CD4-positive, alpha-beta memory T cell (primary cell): ENCODE data around the gene CCND2. TPM values are rescaled to one million over a fixed set of nuclear protein-coding genes. Genes with fewer than 3 reads are reported as not detected.

Experiments
- CTCF ChIA-PET: fragments of 350-600 bp; sonication (Branson Sonifier 250); formaldehyde crosslinking; loops from one replicate; lab custom pipeline; 2021; ENCODE audit warnings: inconsistent platforms; ENCODE audit not compliant: partially characterized antibody; lab: Charles Lee
- POLR2A ChIA-PET: fragments of 350-600 bp; sonication (Branson Sonifier 250); formaldehyde crosslinking; loops from one replicate; lab custom pipeline; 2021; ENCODE audit not compliant: partially characterized antibody; lab: Charles Lee
- DNase-seq, 5 donors: peaks; one replicate each; pipeline versions ENCODE4 v3.0.0 to v3.0.0-alpha.2; 2020 to 2022; ENCODE audit warnings: mixed read lengths in 1 of 5
- H3K27ac ChIP-seq: one replicate; pipeline ENCODE4 v1.7.0; 2013; ENCODE audit warnings: low read depth, low read length
- H3K27me3 ChIP-seq: 2 replicates; pipeline ENCODE4 v1.7.0; 2013; ENCODE audit warnings: mild to moderate bottlenecking, low read length, moderate library complexity; ENCODE audit not compliant: insufficient read depth
- H3K36me3 ChIP-seq: 2 replicates; pipeline ENCODE4 v1.7.0; 2013; ENCODE audit warnings: mild to moderate bottlenecking, low read length, moderate library complexity; ENCODE audit not compliant: insufficient read depth
- H3K4me1 ChIP-seq: 2 replicates; pipeline ENCODE4 v1.7.0; 2013; ENCODE audit warnings: mild to moderate bottlenecking, low read length, moderate library complexity; ENCODE audit not compliant: insufficient read depth
- H3K4me3 ChIP-seq, 2 donors: one replicate each; pipeline ENCODE4 v1.7.0; 2013; ENCODE audit warnings: low read length in 2 of 2, mild to moderate bottlenecking in 1 of 2
- H3K9me3 ChIP-seq, 2 donors: one replicate each; pipeline ENCODE4 v1.7.0; 2013; ENCODE audit warnings: low read length in 2 of 2, control low read depth in 1 of 2; ENCODE audit not compliant: control insufficient read depth in 1 of 2
- H3K27ac Mint-ChIP-seq, 7 donors: one replicate each; pipeline ENCODE4 v1.8.0; 2020 to 2021; ENCODE audit warnings: mixed read lengths in 7 of 7, mild to moderate bottlenecking in 6 of 7, inconsistent platforms in 3 of 7, moderate library complexity in 3 of 7
- H3K27me3 Mint-ChIP-seq, 2 donors: one replicate each; pipeline ENCODE4 v1.8.0; 2020 to 2021; ENCODE audit warnings: mixed read lengths in 2 of 2
- H3K36me3 Mint-ChIP-seq, 2 donors: one replicate each; pipeline ENCODE4 v1.8.0; 2020 to 2021; ENCODE audit warnings: mixed read lengths in 2 of 2, inconsistent platforms in 1 of 2, mild to moderate bottlenecking in 1 of 2
- H3K4me1 Mint-ChIP-seq, 4 donors: one replicate each; pipeline ENCODE4 v1.8.0; 2020 to 2021; ENCODE audit warnings: mixed read lengths in 4 of 4, mild to moderate bottlenecking in 1 of 4
- H3K4me3 Mint-ChIP-seq, 8 donors: one replicate each; pipeline ENCODE4 v1.8.0; 2020 to 2021; ENCODE audit warnings: mixed read lengths in 8 of 8, mild to moderate bottlenecking in 7 of 8, moderate library complexity in 6 of 8, inconsistent platforms in 3 of 8
- H3K9me3 Mint-ChIP-seq, 8 donors: one replicate each; pipeline ENCODE4 v1.8.0; 2020 to 2021; ENCODE audit warnings: mixed read lengths in 8 of 8, mild to moderate bottlenecking in 5 of 8, inconsistent platforms in 3 of 8, moderate library complexity in 1 of 8
- intact Hi-C: fragments of 100-400 bp; cut with micrococcal nuclease; formaldehyde crosslinking; loops from one replicate; pipeline ENCODE4 v1.15.1; 2023
- polyA plus RNA-seq, 2 donors: library from polyadenylated mRNA; unstranded; fragments of 300-500 nt; fragmentation: Illumina TruSeq; gene quantifications; one replicate each; pipeline ENCODE4 v1.2.3, GENCODE V29; 2021
- total RNA-seq, 2 experiments: library from RNA; stranded (reverse); gene quantifications; one replicate each; pipeline ENCODE4 v1.2.3, GENCODE V29; 2021

Gene CCND2
- total and polyA plus RNA-seq, 4 experiments from 2014 or later, result 83.3 to 151 (median 127) TPM

DNA sequence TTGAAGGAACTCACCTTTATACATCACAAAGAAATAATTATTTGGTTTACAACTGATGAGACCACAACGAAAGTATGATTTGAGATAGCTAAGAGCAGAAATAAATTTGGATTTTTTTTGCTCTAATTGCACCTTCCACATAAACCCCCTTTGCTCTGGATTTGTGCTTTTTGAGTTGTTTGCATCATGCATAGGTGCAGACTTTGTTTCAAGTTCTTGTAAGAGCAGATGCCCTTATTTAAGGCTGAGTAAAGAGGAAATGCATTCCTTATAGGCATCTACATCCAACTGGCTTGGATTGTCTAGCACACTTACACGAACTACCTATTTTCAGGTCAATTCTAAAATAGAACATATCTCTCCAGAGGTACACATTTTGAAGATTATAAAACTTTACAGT is 6.6 kb upstream of the CCND2 start:
- CTCF ChIA-PET, result interaction anchor here (2.4 to 16.3 kb wide), 3 partner anchors 11 to 379 kb away, joined by 19 to 304 read pairs (median 22); no protein-coding TSS in a partner anchor
- POLR2A ChIA-PET, result interaction anchor here (1.2 to 3.8 kb wide), 2 partner anchors 11 to 55 kb away, joined by 3 to 45 read pairs; no protein-coding TSS in a partner anchor
- no peak overlapping the region for H3K27ac ChIP-seq
- DNase-seq, result no peak
- Mint-ChIP-seq H3K27me3 (peaks cover 1 to 6% of the 10 kb centered on the region in 2 donors), H3K27ac (no peak overlapping the region), H3K36me3 (peaks cover 0 to 18% of the 10 kb centered on the region in 2 donors), H3K4me3 (no peak overlapping the region), H3K4me1 (peaks cover 8 to 30% (median 13%) of the 10 kb centered on the region in 4 donors), H3K9me3 (peaks cover 0 to 4% (median 0%) of the 10 kb centered on the region in 8 donors)
- no peak overlapping the region for H3K4me3 ChIP-seq
- peaks cover 23% of the 10 kb centered on the region for H3K4me1 ChIP-seq
- no peaks in the 10 kb centered on the region for H3K27me3 ChIP-seq
- no peaks in the 10 kb centered on the region for H3K36me3 ChIP-seq
- intact Hi-C loops, result loop anchor here (5.0 kb wide), 1 partner anchor 50 kb away; no protein-coding TSS in a partner anchor
- no peaks in the 10 kb centered on the region for H3K9me3 ChIP-seq

DNA sequence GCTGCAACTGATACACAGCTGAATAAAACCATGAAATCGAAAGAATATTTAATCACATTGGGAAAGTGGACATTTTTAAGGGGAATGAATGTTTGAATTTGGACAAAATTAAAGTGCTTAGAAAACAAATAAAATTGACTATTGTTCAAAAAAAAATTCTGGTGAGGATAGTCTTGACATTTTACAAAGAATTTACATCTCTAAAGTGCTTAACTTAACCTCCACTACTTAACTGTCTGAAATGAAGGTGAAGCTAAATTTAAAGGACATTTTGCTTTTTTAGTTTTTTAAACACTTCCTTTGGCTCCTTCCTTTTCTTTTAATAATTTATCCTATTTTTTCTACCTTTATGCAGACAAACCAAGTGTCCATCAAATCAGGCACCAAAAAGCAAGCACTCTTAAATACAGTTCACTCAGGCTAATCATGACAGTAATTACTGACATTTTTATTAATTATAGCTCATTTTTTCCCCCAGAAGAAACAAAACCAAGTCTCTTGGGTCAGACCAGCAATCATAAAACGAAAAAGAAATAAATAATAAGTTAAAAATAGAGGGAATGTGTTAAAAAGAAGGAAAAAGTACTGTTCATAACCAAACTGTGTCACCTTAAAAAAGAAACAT is 5.7 kb upstream of the CCND2 start:
- no peak overlapping the region for H3K4me3 ChIP-seq
- H3K27ac ChIP-seq, result peak overlapping the region; percentile 91
- intact Hi-C loops, result loop anchor here (5.0 kb wide), 1 partner anchor 51 kb away; no protein-coding TSS in a partner anchor
- Mint-ChIP-seq H3K27me3 (peaks cover 1 to 6% of the 10 kb centered on the region in 2 donors), H3K4me1 (peaks cover 10 to 38% (median 16%) of the 10 kb centered on the region in 4 donors), H3K4me3 (peak overlapping the region in 7 of 8 donors; percentile 95 to 100 (median 98)), H3K27ac (peak overlapping the region in 4 of 7 donors; percentile 36 to 100 (median 98)), H3K9me3 (peaks cover 0 to 4% (median 0%) of the 10 kb centered on the region in 8 donors), H3K36me3 (peaks cover 0 to 22% of the 10 kb centered on the region in 2 donors)
- no peaks in the 10 kb centered on the region for H3K36me3 ChIP-seq
- ChIA-PET POLR2A (interaction anchor here (0.6 to 13.1 kb wide), 17 partner anchors 10 to 398 kb away, joined by 3 to 253 read pairs (median 8); partner anchors contain the start of gene PARP11), CTCF (interaction anchor here (0.6 to 16.3 kb wide), 11 partner anchors 10 to 394 kb away, joined by 3 to 304 read pairs (median 7); no protein-coding TSS in a partner anchor)
- H3K4me1 ChIP-seq, result peaks cover 30% of the 10 kb centered on the region
- DNase-seq, result no peak
- H3K9me3 ChIP-seq, result no peaks in the 10 kb centered on the region
- H3K27me3 ChIP-seq, result no peaks in the 10 kb centered on the region

DNA sequence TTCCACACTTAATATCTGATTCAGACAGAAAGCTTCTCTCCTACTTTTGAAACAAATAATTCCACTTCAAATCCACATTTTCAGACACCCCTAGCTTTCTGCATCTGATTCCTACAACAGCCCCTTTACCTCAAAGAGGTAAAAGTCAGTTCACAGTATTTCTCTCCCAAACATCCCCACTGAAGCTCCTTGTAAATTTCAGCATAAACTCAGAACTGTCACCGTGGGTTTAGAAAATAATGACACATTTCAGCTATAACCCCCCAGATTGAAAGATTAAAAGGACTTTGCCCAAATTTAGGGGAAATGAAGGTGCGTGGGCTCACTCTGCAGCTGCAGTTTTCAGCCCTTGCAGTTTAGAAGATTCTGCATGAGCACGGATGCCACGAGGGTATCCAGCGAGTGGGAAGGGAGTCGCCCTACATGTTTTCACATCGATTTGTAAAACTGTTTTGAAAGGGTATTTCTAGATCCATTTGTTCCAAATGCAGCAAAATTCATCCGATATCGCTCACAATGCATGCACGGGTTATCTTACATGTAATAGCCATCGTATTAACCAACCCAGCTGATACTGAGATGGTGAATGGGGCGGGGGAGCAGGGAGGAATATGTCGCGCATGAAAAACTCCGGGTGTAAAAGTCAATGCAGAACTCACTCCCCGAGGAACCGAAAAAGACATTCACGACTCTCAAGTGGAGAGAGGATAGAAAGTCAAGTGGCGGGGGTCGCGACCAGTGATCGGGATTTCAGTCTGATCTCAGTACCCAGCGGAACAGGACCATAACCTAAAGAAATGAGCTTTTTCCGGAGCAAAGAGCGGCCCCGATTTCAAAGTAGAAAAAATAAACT is 5.0 kb upstream of the CCND2 start:
- H3K36me3 Mint-ChIP-seq, result peaks cover 0 to 26% of the 10 kb centered on the region in 2 donors
- peak overlapping the region; percentile 95 to 100 (median 98) for H3K4me3 Mint-ChIP-seq
- CTCF ChIA-PET, result interaction anchor here (0.6 to 16.3 kb wide), 15 partner anchors 9 to 394 kb away, joined by 3 to 304 read pairs (median 6); no protein-coding TSS in a partner anchor
- Histone ChIP-seq H3K36me3 (no peaks in the 10 kb centered on the region), H3K27me3 (no peaks in the 10 kb centered on the region), H3K4me3 (peak overlapping the region; percentile 24 to 72), H3K9me3 (no peaks in the 10 kb centered on the region), H3K4me1 (peaks cover 34% of the 10 kb centered on the region), H3K27ac (peak overlapping the region; percentile 91)
- peaks cover 1 to 6% of the 10 kb centered on the region in 2 donors for H3K27me3 Mint-ChIP-seq
- POLR2A ChIA-PET, result interaction anchor here (0.6 to 13.1 kb wide), 29 partner anchors 8 to 399 kb away, joined by 3 to 253 read pairs (median 6); partner anchors contain the start of genes PARP11 and TIGAR
- DNase-seq, result peak in 2 of 5 donors; percentile 54 to 60
- peak overlapping the region; percentile 98 to 100 (median 100) for H3K27ac Mint-ChIP-seq
- intact Hi-C loops, result loop anchor here (1.0 to 5.0 kb wide), 3 partner anchors 51 to 395 kb away; partner anchors contain the start of gene PARP11
- H3K9me3 Mint-ChIP-seq, result peaks cover 0 to 4% (median 0%) of the 10 kb centered on the region in 8 donors
- peaks cover 13 to 46% (median 19%) of the 10 kb centered on the region in 4 donors for H3K4me1 Mint-ChIP-seq

DNA sequence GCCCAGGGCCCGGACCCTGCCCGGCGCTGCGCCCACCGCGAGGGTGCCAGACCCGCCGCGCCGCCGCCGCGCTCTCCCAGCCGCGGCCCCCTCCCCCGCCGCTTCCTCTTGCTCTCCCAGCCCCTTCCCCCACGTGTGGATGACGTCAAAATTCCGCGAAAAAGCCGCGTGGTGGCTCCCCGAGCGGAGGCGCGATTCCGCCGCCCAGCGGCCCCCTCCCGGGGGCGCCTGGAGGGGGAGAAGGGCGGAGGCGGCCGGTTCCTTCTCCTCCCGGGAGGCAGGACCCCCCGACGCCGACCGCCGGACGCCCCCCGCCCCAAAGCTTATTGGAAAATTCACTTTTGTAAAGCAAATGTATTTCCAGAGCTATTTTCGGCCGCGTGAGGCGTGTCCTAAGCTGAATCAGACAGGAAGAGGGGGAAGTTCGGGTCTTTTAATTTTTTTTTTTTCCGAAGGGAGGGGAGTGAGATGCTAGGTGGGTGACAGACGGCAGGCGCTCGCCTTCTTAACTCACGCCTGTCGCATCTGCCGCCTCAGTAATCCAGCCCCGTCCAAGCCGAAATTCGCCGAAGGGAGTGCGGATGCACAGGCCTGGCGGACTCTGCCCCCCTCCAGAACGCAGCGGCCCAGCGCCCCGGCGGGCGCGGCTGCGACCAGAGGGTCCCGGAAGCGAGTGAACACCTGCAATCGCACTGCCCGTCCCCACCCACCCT is 4.1 kb upstream of the CCND2 start:
- H3K27me3 ChIP-seq, result no peaks in the 10 kb centered on the region
- Mint-ChIP-seq H3K4me1 (peaks cover 13 to 49% (median 19%) of the 10 kb centered on the region in 4 donors), H3K36me3 (peaks cover 0 to 29% of the 10 kb centered on the region in 2 donors), H3K9me3 (peaks cover 0 to 4% (median 0%) of the 10 kb centered on the region in 8 donors), H3K27ac (peak overlapping the region; percentile 95 to 100 (median 98)), H3K4me3 (peak overlapping the region; percentile 96 to 100 (median 98)), H3K27me3 (peaks cover 1 to 6% of the 10 kb centered on the region in 2 donors)
- H3K4me1 ChIP-seq, result peaks cover 34% of the 10 kb centered on the region
- peak overlapping the region; percentile 79 to 84 for H3K4me3 ChIP-seq
- no peaks in the 10 kb centered on the region for H3K36me3 ChIP-seq
- ChIA-PET POLR2A (interaction anchor here (0.6 to 13.1 kb wide), 28 partner anchors 8 to 516 kb away, joined by 3 to 253 read pairs (median 6); partner anchors contain the start of genes CRACR2A, PARP11 and TIGAR), CTCF (interaction anchor here (0.8 to 16.3 kb wide), 11 partner anchors 12 to 382 kb away, joined by 3 to 304 read pairs (median 7); no protein-coding TSS in a partner anchor)
- DNase-seq, result peak; percentile 91 to 96 (median 93)
- no peaks in the 10 kb centered on the region for H3K9me3 ChIP-seq
- intact Hi-C loops, result loop anchor here (1.0 to 5.0 kb wide), 3 partner anchors 52 to 396 kb away; partner anchors contain the start of gene PARP11
- peak overlapping the region; percentile 91 for H3K27ac ChIP-seq

DNA sequence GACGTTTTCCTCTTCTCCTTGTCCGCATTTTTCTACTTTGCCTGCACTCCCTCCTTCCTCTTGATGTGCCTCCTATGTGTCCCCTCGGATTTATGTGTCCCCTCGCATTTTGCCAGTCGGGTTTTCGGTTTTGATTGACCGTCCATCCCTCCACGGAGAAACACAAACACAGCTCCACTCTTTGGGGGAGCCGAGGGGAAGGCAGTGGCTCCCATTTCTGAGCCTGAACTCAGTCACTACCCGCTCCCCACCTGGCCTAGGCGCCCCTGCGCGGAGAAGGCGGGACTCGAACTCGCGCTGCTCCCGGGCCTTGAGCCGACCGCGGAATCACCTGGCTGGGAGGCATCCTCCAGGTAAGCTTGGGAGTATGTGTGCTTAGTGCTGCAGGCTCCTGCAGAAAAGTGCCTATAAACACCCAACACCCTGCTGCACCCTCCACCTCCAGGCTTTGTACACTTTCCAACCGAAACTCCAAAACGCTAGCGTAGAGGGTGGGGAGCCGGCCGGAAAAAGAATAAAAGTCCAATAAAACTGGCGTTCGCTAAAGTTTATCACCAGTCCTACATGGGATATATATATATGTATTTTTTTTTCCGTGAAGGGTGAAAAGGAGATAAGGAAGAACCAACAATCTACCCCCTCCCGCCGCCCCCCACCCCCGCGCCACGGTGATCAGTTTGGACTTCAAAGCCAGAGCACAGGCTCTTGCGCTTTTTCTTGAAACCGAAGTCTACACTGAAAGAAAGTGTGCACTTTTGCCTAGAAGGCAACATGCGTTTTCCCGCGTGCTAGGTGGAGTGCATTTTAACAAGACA is 3.3 kb upstream of the CCND2 start:
- Mint-ChIP-seq H3K4me1 (peaks cover 13 to 55% (median 19%) of the 10 kb centered on the region in 4 donors), H3K27ac (peak overlapping the region; percentile 97 to 100 (median 98)), H3K36me3 (peaks cover 0 to 36% of the 10 kb centered on the region in 2 donors), H3K27me3 (peaks cover 1 to 6% of the 10 kb centered on the region in 2 donors), H3K9me3 (peaks cover 0 to 4% (median 0%) of the 10 kb centered on the region in 8 donors), H3K4me3 (peak overlapping the region; percentile 96 to 100 (median 98))
- H3K36me3 ChIP-seq, result no peaks in the 10 kb centered on the region
- intact Hi-C loops, result loop anchor here (5.0 kb wide), 1 partner anchor 518 kb away; the partner anchor contains the start of gene CRACR2A
- H3K4me1 ChIP-seq, result peaks cover 34% of the 10 kb centered on the region
- peak in 4 of 5 donors; percentile 28 to 55 (median 42) for DNase-seq
- no peaks in the 10 kb centered on the region for H3K9me3 ChIP-seq
- ChIA-PET CTCF (interaction anchor here (0.8 to 16.3 kb wide), 10 partner anchors 19 to 383 kb away, joined by 3 to 304 read pairs (median 8); no protein-coding TSS in a partner anchor), POLR2A (interaction anchor here (0.7 to 13.1 kb wide), 27 partner anchors 7 to 517 kb away, joined by 3 to 253 read pairs (median 11); partner anchors contain the start of genes CRACR2A, PARP11 and TIGAR)
- H3K4me3 ChIP-seq, result peak overlapping the region; percentile 84
- H3K27ac ChIP-seq, result peak overlapping the region; percentile 91
- no peaks in the 10 kb centered on the region for H3K27me3 ChIP-seq
